ENCODE measurements around the gene HSD17B14. TPM values are rescaled to one million over a fixed set of nuclear protein-coding genes. Genes with fewer than 3 reads are reported as not detected.
A peak's percentile ranks its signal among the peaks of the same experiment; 100 is the strongest.
"Not testable (repeated sequence)": the region's sequence is repeated elsewhere in the genome, so short reads cannot be mapped to it uniquely, and the experiment has no call there.

Gene HSD17B14
- total and polyA plus RNA-seq, 8 donors: 2.8 to 41.4 (median 9.4) TPM; not detected in 1

- Histone ChIP-seq H3K27ac (peak overlapping the region; percentile 98 to 100 (median 100)), H3K4me3 (peak overlapping the region; percentile 73 to 100 (median 96)), H3K27me3 (no peaks in the 10 kb centered on the region), H3K4me1 (peaks cover 55 to 70% (median 68%) of the 10 kb centered on the region in 4 donors), H3K9me3 (no peaks in the 10 kb centered on the region), H3K36me3 (peaks cover 34 to 59% (median 50%) of the 10 kb centered on the region in 4 donors)
- 7 to 21% (median 12%) methylated on average over 17 of the region's 17 CpGs for WGBS, 5 donors
- peak; percentile 61 to 75 for DNase-seq
- intact Hi-C loops (cut with DNase I; ENCODE audit: low total_unique reads): no loop called here
- TF ChIP-seq EP300 (IDR thresholded peaks at IDR 0.05) (no peak), POLR2AphosphoS5 (IDR thresholded peaks at IDR 0.05) (no peak), POLR2A (IDR thresholded peaks at IDR 0.05) (no peak)
- TF ChIP-seq, protein P1, sequence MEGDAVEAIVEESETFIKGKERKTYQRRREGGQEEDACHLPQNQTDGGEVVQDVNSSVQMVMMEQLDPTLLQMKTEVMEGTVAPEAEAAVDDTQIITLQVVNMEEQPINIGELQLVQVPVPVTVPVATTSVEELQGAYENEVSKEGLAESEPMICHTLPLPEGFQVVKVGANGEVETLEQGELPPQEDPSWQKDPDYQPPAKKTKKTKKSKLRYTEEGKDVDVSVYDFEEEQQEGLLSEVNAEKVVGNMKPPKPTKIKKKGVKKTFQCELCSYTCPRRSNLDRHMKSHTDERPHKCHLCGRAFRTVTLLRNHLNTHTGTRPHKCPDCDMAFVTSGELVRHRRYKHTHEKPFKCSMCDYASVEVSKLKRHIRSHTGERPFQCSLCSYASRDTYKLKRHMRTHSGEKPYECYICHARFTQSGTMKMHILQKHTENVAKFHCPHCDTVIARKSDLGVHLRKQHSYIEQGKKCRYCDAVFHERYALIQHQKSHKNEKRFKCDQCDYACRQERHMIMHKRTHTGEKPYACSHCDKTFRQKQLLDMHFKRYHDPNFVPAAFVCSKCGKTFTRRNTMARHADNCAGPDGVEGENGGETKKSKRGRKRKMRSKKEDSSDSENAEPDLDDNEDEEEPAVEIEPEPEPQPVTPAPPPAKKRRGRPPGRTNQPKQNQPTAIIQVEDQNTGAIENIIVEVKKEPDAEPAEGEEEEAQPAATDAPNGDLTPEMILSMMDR (IDR thresholded peaks at IDR 0.05): no peak
These were observed 38.2 kb upstream of the HSD17B14 start for GRCh38 chr19:48874303-48875135.

- peak overlapping the region; percentile 98 to 100 (median 100) for H3K27ac ChIP-seq
- 26 to 31% (median 31%) methylated on average over 14 of the region's 14 CpGs for WGBS, 5 donors
- peak overlapping the region; percentile 73 to 100 (median 96) for H3K4me3 ChIP-seq
- H3K36me3 ChIP-seq: peaks cover 34 to 54% (median 46%) of the 10 kb centered on the region in 4 donors
- no peaks in the 10 kb centered on the region for H3K9me3 ChIP-seq
- no peaks in the 10 kb centered on the region for H3K27me3 ChIP-seq
- TF ChIP-seq EP300 (IDR thresholded peaks at IDR 0.05) (no peak), POLR2AphosphoS5 (IDR thresholded peaks at IDR 0.05) (peak in 1 of 3 donors; percentile 21)
- peaks cover 51 to 67% (median 65%) of the 10 kb centered on the region in 4 donors for H3K4me1 ChIP-seq
- intact Hi-C loops (cut with DNase I; ENCODE audit: low total_unique reads): no loop called here
- DNase-seq: peak in 1 of 2 donors; percentile 63
These were observed 37.4 kb upstream of the HSD17B14 start for GRCh38 chr19:48873476-48874302.

DNA sequence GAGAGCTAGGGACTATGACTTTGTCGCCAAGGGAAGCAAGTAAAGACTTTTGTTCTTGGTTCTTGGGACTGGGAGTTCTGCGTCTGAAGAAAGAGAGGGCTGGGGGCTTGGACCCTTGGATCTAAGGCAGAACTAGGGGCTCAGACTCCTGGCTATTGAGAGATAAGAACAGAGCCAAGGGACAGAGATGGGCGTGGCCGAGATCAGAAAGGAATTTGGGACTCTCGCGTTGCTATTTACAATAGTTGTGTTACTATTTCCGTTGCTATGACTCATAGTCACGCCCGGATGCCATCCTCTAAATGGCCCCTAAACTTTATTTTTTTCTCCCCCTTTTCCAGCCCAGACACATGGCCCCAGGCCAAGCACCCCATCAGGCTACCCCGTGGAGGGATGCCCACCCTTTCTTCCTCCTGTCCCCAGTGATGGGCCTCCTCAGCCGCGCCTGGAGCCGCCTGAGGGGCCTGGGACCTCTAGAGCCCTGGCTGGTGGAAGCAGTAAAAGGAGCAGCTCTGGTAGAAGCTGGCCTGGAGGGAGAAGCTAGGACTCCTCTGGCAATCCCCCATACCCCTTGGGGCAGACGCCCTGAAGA lies 36.7 kb upstream of the HSD17B14 start:
- Histone ChIP-seq H3K36me3 (peaks cover 34 to 49% (median 40%) of the 10 kb centered on the region in 4 donors), H3K4me3 (peak overlapping the region; percentile 73 to 100 (median 96)), H3K9me3 (no peaks in the 10 kb centered on the region), H3K4me1 (peaks cover 52 to 67% (median 65%) of the 10 kb centered on the region in 4 donors), H3K27ac (peak overlapping the region; percentile 98 to 100 (median 100)), H3K27me3 (no peaks in the 10 kb centered on the region)
- 0 to 3% (median 2%) methylated on average over 14 of the region's 14 CpGs for WGBS, 5 donors
- DNase-seq: peak; percentile 90 to 97
- TF ChIP-seq POLR2AphosphoS5 (IDR thresholded peaks at IDR 0.05) (peak; percentile 63 to 81 (median 77)), EP300 (IDR thresholded peaks at IDR 0.05) (no peak)
- intact Hi-C loops (cut with DNase I; ENCODE audit: low total_unique reads): no loop called here

DNA sequence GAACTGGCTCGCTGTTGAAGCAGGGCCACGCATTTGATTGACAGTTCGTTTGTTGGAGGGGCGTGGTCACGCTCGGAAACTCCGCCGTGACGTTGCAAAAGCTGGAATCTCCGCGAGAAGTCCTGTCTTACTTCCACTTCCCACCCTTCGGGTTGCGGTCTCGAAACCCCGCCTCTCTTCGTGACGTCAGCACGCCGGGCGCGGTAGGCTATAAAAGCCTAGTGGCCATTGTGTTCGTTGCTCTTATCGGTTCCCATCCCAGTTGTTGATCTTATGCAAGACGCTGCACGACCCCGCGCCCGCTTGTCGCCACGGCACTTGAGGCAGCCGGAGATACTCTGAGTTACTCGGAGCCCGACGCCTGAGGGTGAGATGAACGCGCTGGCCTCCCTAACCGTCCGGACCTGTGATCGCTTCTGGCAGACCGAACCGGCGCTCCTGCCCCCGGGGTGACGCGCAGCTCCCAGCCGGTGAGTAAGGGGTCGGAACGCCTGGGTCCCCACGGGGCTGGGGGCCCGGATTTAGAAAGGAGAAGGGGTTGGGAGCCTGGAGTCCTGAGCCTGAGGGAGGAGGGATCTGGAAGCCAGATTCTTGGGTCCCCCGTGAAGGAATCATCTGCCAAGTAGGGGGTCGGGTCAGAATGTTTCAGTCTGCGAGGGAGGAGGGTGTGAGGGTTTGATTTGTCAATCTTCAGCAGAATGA lies 36.0 kb upstream of the HSD17B14 start, which contains the start of gene PPP1R15A:
TSS of gene PPP1R15A (plus strand) at position 240 of the 702 bp plus-strand sequence. CDS start 813 bp downstream, outside the sequence.
- Histone ChIP-seq H3K9me3 (no peaks in the 10 kb centered on the region), H3K27ac (peak within 1 kb of the TSS; percentile 98 to 100 (median 100)), H3K36me3 (peaks cover 30 to 42% (median 35%) of the 10 kb centered on the region in 4 donors), H3K27me3 (no peaks in the 10 kb centered on the region), H3K4me3 (peak within 1 kb of the TSS; percentile 73 to 100 (median 96)), H3K4me1 (peaks cover 55 to 67% (median 65%) of the 10 kb centered on the region in 4 donors)
- intact Hi-C loops (cut with DNase I; ENCODE audit: low total_unique reads): no loop called here
- DNase-seq: peak; percentile 99
- TF ChIP-seq POLR2AphosphoS5 (IDR thresholded peaks at IDR 0.05): peak; percentile 98 to 100 (median 100)
- peak in 2 of 4 donors; percentile 95 to 98 for TF ChIP-seq POLR2A (IDR thresholded peaks at IDR 0.05)
- TF ChIP-seq, protein P1 (IDR thresholded peaks at IDR 0.05): peak in 2 of 7 experiments; percentile 8 to 41
- TF ChIP-seq EP300 (IDR thresholded peaks at IDR 0.05): peak; percentile 50
- WGBS, 5 donors: 0 to 1% (median 0%) methylated on average over 26 to 53 of the region's 53 CpGs

DNA sequence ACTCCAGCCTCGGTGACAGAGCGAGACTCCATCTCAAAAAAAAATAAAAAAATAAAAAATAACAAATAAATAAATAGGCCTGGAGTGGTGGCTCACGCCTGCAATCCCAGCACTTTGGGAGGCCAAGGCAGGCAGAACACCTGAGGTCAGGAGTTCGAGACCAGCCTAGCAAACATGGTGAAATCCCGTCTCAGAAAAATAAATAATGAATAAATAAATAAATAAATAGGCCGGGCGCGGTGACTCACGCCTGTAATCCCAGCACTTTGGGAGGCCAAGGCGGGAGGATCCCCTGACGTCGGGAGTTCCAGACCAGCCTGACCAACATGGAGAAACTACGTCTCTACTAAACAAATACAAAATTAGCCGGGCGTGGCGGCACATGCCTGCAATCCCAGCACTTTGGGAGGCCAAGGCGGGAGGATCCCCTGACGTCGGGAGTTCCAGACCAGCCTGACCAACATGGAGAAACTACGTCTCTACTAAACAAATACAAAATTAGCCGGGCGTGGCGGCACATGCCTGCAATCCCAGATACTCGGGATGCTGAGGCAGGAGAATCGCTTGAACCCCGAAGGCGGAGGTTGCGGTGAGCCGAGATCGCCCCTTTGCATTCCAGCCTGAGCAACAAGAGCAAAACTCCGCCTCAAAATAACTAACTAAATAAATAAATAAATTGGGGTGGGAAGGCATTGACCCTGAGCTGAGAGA lies 35.3 kb upstream of the HSD17B14 start:
- Histone ChIP-seq H3K4me3 (peak overlapping the region; percentile 73 to 100 (median 96)), H3K27ac (peak overlapping the region; percentile 58 to 100 (median 100)), H3K4me1 (peaks cover 57 to 67% (median 65%) of the 10 kb centered on the region in 4 donors), H3K36me3 (peaks cover 22 to 35% (median 28%) of the 10 kb centered on the region in 4 donors)
- H3K9me3 ChIP-seq; intact Hi-C loops (cut with DNase I; ENCODE audit: low total_unique reads); DNase-seq; H3K27me3 ChIP-seq: not testable (repeated sequence)
- WGBS, 5 donors: 46 to 66% (median 59%) methylated on average over 24 to 31 of the region's 31 CpGs

Data from stomach (tissue), 9 donors.